ENCODE measurements around the gene ASGR1. TPM values are rescaled to one million over a fixed set of nuclear protein-coding genes. Genes with fewer than 3 reads are reported as not detected.
"Not testable (repeated sequence)": the region's sequence is repeated elsewhere in the genome, so short reads cannot be mapped to it uniquely, and the experiment has no call there.

Gene ASGR1
- total and polyA plus RNA-seq, 10 donors, result 1.3 to 10.2 (median 3.8) TPM

DNA sequence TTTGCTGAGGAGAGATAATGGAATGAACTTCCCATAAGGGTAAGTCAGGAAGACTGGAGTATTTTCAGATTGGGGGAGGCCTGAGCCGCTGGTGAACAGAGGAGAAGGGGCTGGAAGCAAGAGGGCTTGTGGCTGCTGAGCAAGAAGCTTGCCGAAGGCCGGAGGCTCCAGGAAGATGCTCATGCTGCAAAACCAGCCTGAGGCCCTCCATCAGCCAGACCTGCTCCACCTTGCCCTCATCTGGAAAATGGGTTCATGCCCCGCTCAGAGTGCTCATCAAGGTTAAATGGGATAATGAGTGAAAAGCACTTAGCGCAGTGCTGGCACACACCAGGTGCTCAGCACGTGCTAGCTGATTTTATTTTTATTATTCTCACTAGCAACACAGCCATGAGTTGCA is 5.5 kb upstream of the ASGR1 start:
- Histone ChIP-seq H3K9me3 (no peaks in the 10 kb centered on the region), H3K27me3 (replicated peaks in 1 of 7) (no peaks in the 10 kb centered on the region), H3K27ac (no peak overlapping the region), H3K4me3 (no peak overlapping the region), H3K4me1 (peaks cover 0 to 5% (median 0%) of the 10 kb centered on the region in 6 donors), H3K36me3 (no peaks in the 10 kb centered on the region)
- no peak for DNase-seq
- TF ChIP-seq, protein P1, sequence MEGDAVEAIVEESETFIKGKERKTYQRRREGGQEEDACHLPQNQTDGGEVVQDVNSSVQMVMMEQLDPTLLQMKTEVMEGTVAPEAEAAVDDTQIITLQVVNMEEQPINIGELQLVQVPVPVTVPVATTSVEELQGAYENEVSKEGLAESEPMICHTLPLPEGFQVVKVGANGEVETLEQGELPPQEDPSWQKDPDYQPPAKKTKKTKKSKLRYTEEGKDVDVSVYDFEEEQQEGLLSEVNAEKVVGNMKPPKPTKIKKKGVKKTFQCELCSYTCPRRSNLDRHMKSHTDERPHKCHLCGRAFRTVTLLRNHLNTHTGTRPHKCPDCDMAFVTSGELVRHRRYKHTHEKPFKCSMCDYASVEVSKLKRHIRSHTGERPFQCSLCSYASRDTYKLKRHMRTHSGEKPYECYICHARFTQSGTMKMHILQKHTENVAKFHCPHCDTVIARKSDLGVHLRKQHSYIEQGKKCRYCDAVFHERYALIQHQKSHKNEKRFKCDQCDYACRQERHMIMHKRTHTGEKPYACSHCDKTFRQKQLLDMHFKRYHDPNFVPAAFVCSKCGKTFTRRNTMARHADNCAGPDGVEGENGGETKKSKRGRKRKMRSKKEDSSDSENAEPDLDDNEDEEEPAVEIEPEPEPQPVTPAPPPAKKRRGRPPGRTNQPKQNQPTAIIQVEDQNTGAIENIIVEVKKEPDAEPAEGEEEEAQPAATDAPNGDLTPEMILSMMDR (IDR thresholded peaks at IDR 0.05 in 8 of 11, conservative IDR thresholded peaks at IDR 0.05 in 3 of 11), result no peak
- TF ChIP-seq POLR2A (IDR thresholded peaks at IDR 0.05), result no peak
- TF ChIP-seq POLR2AphosphoS5 (IDR thresholded peaks at IDR 0.05), result no peak
- WGBS, 5 donors, result 91 to 95% (median 92%) methylated on average over 6 of the region's 6 CpGs
- intact Hi-C loops (cut with DNase I; ENCODE audit: low total_unique reads), result no loop called here

DNA sequence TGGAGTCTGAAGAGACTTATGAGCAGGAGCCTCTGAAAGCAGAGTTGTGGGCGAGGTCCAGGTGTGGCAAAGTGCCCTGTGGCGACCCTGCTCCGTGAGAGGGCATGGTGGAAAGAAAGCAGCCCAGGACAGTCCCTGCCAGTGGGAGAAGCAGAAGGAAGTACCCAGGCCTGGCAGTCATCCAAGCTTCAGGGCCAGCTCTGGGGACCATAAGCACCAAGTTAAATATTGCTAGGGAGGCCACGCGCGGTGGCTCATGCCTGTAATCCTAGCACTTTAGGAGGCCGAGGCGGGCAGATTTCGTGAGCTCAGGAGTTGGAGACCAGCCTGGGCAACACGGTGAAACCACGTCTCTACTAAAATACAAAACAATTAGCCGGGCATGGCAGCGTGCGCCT is 4.9 kb upstream of the ASGR1 start:
- no peaks in the 10 kb centered on the region for H3K36me3 ChIP-seq
- intact Hi-C loops (cut with DNase I; ENCODE audit: low total_unique reads), result no loop called here
- no peak overlapping the region for H3K4me3 ChIP-seq
- 51 to 62% (median 54%) methylated on average over 14 of the region's 14 CpGs for WGBS, 5 donors
- H3K4me1 ChIP-seq, result peaks cover 0 to 5% (median 0%) of the 10 kb centered on the region in 6 donors
- H3K27ac ChIP-seq, result no peak overlapping the region
- H3K27me3 ChIP-seq (replicated peaks in 1 of 7), result peaks cover 0 to 6% (median 0%) of the 10 kb centered on the region in 7 donors
- H3K9me3 ChIP-seq, result no peaks in the 10 kb centered on the region
- TF ChIP-seq POLR2A (IDR thresholded peaks at IDR 0.05), result no peak
- no peak for TF ChIP-seq POLR2AphosphoS5 (IDR thresholded peaks at IDR 0.05)
- DNase-seq, result no peak

DNA sequence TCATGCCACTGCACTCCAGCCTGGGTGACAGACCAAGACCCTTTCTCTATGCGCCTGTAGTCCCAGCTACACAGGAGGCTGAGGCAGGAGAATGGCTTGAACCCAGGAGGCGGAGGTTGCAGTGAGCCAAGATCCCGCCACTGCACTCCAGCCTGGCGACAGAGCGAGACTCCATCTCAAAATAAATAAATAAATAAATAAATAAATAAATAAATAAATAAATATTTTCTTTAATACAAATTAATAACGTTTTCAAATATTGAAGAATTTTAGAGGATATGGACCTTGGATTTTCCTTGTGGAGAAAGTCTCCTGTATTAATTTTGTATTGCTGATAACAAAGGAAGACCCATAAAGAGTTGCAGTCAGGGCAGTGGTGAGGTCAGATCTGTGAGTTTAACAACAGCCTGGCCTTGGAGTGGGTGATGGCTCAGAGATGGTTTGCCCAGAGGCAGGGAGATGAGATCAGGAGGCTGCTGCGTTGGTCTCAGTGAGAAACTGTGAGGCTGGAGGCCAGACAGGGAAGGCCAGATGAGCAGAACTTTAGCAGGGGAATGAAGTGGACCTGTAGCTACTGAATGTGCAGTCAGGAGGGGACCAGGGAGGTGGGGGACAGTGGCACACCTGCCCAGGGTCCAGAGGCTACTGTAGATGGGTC is 4.4 kb upstream of the ASGR1 start:
- Histone ChIP-seq H3K4me3 (no peak overlapping the region), H3K4me1 (peaks cover 0 to 5% (median 0%) of the 10 kb centered on the region in 6 donors), H3K27me3 (replicated peaks in 1 of 7) (peaks cover 0 to 11% (median 0%) of the 10 kb centered on the region in 7 donors), H3K27ac (no peak overlapping the region), H3K36me3 (no peaks in the 10 kb centered on the region), H3K9me3 (no peaks in the 10 kb centered on the region)
- 85 to 89% (median 86%) methylated on average over 7 of the region's 7 CpGs for WGBS, 5 donors
- intact Hi-C loops (cut with DNase I; ENCODE audit: low total_unique reads), result no loop called here
- TF ChIP-seq, protein P1 (IDR thresholded peaks at IDR 0.05 in 8 of 11, conservative IDR thresholded peaks at IDR 0.05 in 3 of 11), result no peak
- no peak for DNase-seq

DNA sequence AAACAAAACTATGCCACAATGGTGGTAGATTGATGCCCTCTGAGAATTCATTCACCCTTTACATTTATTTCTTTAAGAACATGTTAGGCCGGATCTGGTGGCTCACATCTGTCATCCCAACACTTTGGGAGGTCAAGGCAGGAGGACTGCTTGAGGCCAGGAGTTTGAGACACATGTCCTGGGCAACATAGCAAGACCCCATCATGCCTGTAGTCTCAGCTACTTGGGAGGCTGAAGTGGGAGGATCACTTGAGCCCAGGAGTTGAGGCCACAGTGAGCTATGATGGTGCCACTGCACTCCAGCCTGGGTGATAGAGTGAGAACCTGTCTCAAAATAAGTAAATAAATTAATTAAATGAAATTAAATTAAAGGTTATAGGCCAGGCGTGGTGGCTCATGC is 2.9 kb upstream of the ASGR1 start:
- intact Hi-C loops (cut with DNase I; ENCODE audit: low total_unique reads); H3K9me3 ChIP-seq; H3K4me3 ChIP-seq; DNase-seq; H3K27ac ChIP-seq; H3K36me3 ChIP-seq: not testable (repeated sequence)
- peaks cover 7 to 18% (median 12%) of the 10 kb centered on the region in 6 donors for H3K4me1 ChIP-seq
- H3K27me3 ChIP-seq (replicated peaks in 1 of 7), result peaks cover 0 to 25% (median 14%) of the 10 kb centered on the region in 7 donors
- 90 to 94% (median 93%) methylated on average over 2 of the region's 2 CpGs for WGBS, 5 donors

DNA sequence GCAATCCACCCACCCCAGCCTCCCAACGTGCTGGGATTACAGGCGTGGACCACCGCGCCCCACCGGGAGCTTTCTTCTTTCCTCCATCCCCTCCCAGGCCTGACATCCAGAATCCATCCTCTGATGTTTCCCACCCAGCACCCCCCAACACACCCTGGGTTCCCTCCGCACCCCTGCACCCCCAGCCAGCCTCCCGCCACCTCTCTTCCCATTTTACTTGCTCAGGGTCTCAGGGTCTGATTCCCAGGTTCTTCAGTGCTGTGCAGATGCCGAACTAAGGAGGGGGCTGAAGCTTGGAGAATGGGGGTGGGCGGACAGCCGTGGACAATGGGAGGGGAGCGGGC is 225 bp downstream of the ASGR1 start:
- TF ChIP-seq, protein P1 (IDR thresholded peaks at IDR 0.05 in 8 of 11, conservative IDR thresholded peaks at IDR 0.05 in 3 of 11), result no peak
- TF ChIP-seq POLR2AphosphoS5 (IDR thresholded peaks at IDR 0.05), result no peak
- TF ChIP-seq POLR2A (IDR thresholded peaks at IDR 0.05), result no peak
- H3K4me1 ChIP-seq, result peaks cover 8 to 28% (median 20%) of the 10 kb centered on the region in 6 donors
- no peaks in the 10 kb centered on the region for H3K36me3 ChIP-seq
- 88 to 93% (median 89%) methylated on average over 11 of the region's 11 CpGs for WGBS, 5 donors
- no peak overlapping the region for H3K27ac ChIP-seq
- H3K4me3 ChIP-seq, result no peak overlapping the region
- intact Hi-C loops (cut with DNase I; ENCODE audit: low total_unique reads), result no loop called here
- H3K9me3 ChIP-seq, result no peaks in the 10 kb centered on the region
- peaks cover 0 to 57% (median 20%) of the 10 kb centered on the region in 7 donors for H3K27me3 ChIP-seq (replicated peaks in 1 of 7)
- DNase-seq, result no peak

Data from spleen (tissue), 11 donors.